H1 (cell line): ENCODE measurements around the gene SAMD4A. TPM values are rescaled to one million over a fixed set of nuclear protein-coding genes. Genes with fewer than 3 reads are reported as not detected.

Experiments
- ATF3 ChIP-seq: IDR thresholded peaks from 2 replicates; pipeline ENCODE4 v1.6.1; 2011; ENCODE audit warnings: low read depth, mild to moderate bottlenecking, low read length; ENCODE audit not compliant: insufficient read depth
- EGR1 ChIP-seq: IDR thresholded peaks from 2 replicates; pipeline ENCODE4 v1.6.1; 2011; ENCODE audit warnings: low read depth, low read length, borderline replicate concordance
- EP300 ChIP-seq, 2 experiments: IDR thresholded peaks; 1 replicate in 1 of 2; 2 replicates in 1 of 2; pipeline ENCODE4 v1.6.1; 2011 to 2012; ENCODE audit warnings: low read depth in 2 of 2, low read length in 2 of 2, mild to moderate bottlenecking in 2 of 2, borderline replicate concordance in 1 of 2, inconsistent platforms in 1 of 2, moderate library complexity in 1 of 2
- GABPA ChIP-seq: IDR thresholded peaks from 2 replicates; pipeline ENCODE4 v1.6.1; 2011; ENCODE audit warnings: mild to moderate bottlenecking, low read length, moderate library complexity, borderline replicate concordance; ENCODE audit not compliant: insufficient read depth
- GTF2F1 ChIP-seq: IDR thresholded peaks from 2 replicates; pipeline ENCODE4 v1.6.1; 2012; ENCODE audit warnings: low read depth, low read length, improper control_type of control experiment, borderline replicate concordance
- JUN ChIP-seq: IDR thresholded peaks from 2 replicates; pipeline ENCODE4 v1.6.1; 2011; ENCODE audit warnings: low read depth, mild to moderate bottlenecking, improper control_type of control experiment, low read length
- SIRT6 ChIP-seq: IDR thresholded peaks from one replicate; pipeline ENCODE4 v1.7.1; 2012; ENCODE audit warnings: low read length, inconsistent platforms
- YY1 ChIP-seq: IDR thresholded peaks from 2 replicates; pipeline ENCODE4 v1.6.1; 2011; ENCODE audit warnings: low read depth, mild to moderate bottlenecking, low read length
- polyA plus RNA-seq, 7 experiments: library from polyadenylated mRNA; depleted of rRNA in 3 of 7; stranded (reverse) in 5 of 7; unstranded in 2 of 7; fragments of >200 nt in 5 of 7; fragments of 200-250 nt in 2 of 7; gene quantifications; 1 replicate in 5 of 7; 2 replicates in 1 of 7; 4 replicates in 1 of 7; pipeline versions ENCODE4 v1.2.1 to v1.2.3, GENCODE V29; 2011 to 2013; ENCODE audit warnings: missing spikeins in 2 of 7, mixed read lengths in 2 of 7
- total RNA-seq: library from RNA; stranded (reverse); fragmentation: NEBNext Ultra II Directional; extraction: Animal tissue kit (Norgen Biotek cat#: 25700); gene quantifications from 2 replicates; pipeline ENCODE4 v1.2.1, GENCODE V29; 2021

The SAMD4A gene
- total and polyA plus RNA-seq, 2 of the 8 experiments (the other 6 are each of a cell fraction or from before 2014, with no cell fraction given), result 2.4 to 12.3 TPM

DNA sequence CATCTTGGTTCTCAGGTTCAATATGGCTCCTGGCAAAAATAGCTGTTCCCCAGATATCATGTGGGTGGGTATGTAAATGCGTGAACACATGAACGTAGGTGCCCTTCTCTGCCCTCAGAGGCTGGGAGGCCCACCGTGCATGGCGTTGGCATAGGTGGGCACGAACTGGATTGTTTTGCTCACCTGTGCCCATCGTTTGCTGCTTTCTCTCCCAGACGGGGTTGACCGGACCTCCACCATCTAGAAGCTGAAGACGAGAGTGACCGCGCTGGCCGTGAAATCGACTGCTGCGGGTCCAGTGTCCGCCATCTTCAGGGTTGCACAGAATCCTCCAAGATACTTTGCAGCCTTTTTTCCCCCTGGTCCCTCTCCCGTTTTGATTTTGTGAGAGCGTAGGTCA lies 221.8 kb downstream of the SAMD4A start (continued):
- no peak for TF ChIP-seq YY1
- TF ChIP-seq SIRT6, result no peak
- no peak for TF ChIP-seq GTF2F1
- no peak for TF ChIP-seq EP300 (IDR thresholded peaks at IDR 0.05; ENCODE audit: borderline replicate concordance in 1 of 2, low read depth in 2 of 2, low read length in 2 of 2)
- TF ChIP-seq GABPA, result no peak
- no peak for TF ChIP-seq JUN
- no peak for TF ChIP-seq EGR1
- TF ChIP-seq ATF3, result no peak
